Suprapubic skin (tissue), 4 donors: Measurements from ENCODE around the gene ARMCX4. TPM values are rescaled to one million over a fixed set of nuclear protein-coding genes. Genes with fewer than 3 reads are reported as not detected.

Experiments used
- DNase-seq, 2 donors: peaks; one replicate each; pipeline ENCODE4 v3.0.0-alpha.2; 2019; ENCODE audit warnings: low spot score in 2 of 2
- H3K27ac ChIP-seq: fragments of 200-600 bp; sonication (generic); one replicate; pipeline ENCODE4 v1.5.1; 2019
- H3K27me3 ChIP-seq: fragments of 200-600 bp; sonication (generic); one replicate; pipeline ENCODE4 v1.5.1; 2019
- H3K36me3 ChIP-seq: fragments of 200-600 bp; sonication (generic); one replicate; pipeline ENCODE4 v1.5.1; 2019
- H3K4me1 ChIP-seq: fragments of 200-600 bp; sonication (generic); one replicate; pipeline ENCODE4 v1.5.1; 2019
- H3K4me3 ChIP-seq: fragments of 200-600 bp; sonication (generic); one replicate; pipeline ENCODE4 v1.5.1; 2019; ENCODE audit warnings: mild to moderate bottlenecking
- H3K9me3 ChIP-seq: fragments of 200-600 bp; sonication (generic); one replicate; pipeline ENCODE4 v1.5.1; 2019
- EP300 ChIP-seq: sonication (generic); formaldehyde crosslinking; IDR thresholded peaks from one replicate; pipeline ENCODE4 v1.6.1; 2017; ENCODE audit warnings: antibody characterized with exemption
- POLR2A ChIP-seq, 2 donors: fragments of 450-650 bp; IDR thresholded peaks; one replicate each; pipeline ENCODE4 v1.6.1; 2017; ENCODE audit warnings: antibody characterized with exemption in 2 of 2, mild to moderate bottlenecking in 2 of 2, moderate library complexity in 2 of 2
- POLR2AphosphoS5 ChIP-seq, 3 donors: sonication (generic); formaldehyde crosslinking; IDR thresholded peaks; one replicate each; pipeline ENCODE4 v1.6.1; 2017; ENCODE audit warnings: antibody characterized with exemption in 3 of 3
- WGBS: methylation state at CpG from one replicate; pipeline ENCODE4 v1.1.5; 2018; 5-methylcytosine and 5-hydroxymethylcytosine counted together
- total RNA-seq, 4 donors: library from RNA; depleted of rRNA; stranded (reverse); fragments of >200 nt; gene quantifications; one replicate each; pipeline ENCODE4 v1.1.0, GENCODE V29; 2016
- TF ChIP-seq, protein P1 (sequence below), 2 donors: fragments of 200-600 bp in 1 of 2; fragments of 450-650 bp in 1 of 2; sonication (generic) in 1 of 2; IDR thresholded peaks; one replicate each; pipeline ENCODE4 v1.5.1; 2016 to 2019; ENCODE audit warnings: antibody characterized with exemption in 2 of 2, mild to moderate bottlenecking in 1 of 2, moderate library complexity in 1 of 2

Gene ARMCX4
- total RNA-seq, 4 donors from 2014 or later = 2.4 to 19.6 (median 8.1) TPM

DNA sequence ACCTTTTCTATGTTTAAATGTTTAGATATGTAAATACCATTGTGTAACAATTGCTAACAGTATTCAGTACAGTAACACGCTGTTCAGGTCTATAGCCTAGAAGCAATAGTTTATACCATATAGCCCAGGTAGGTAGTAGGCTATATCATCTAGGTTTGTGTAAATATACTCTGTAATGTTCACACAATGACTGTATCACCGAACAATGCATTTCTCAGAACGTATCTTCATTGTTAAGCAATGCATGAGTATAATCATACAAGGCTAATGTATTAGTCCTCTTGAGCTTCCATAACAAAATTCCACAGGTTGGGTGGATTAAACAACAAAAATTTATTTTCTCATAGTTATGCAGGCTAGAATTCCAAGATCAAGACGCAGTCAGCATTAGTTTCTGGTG is 22.7 kb downstream of the ARMCX4 start:
- H3K4me1 ChIP-seq = no peaks in the 10 kb centered on the region
- no peak for TF ChIP-seq POLR2AphosphoS5 (IDR thresholded peaks at IDR 0.05)
- TF ChIP-seq, protein P1, sequence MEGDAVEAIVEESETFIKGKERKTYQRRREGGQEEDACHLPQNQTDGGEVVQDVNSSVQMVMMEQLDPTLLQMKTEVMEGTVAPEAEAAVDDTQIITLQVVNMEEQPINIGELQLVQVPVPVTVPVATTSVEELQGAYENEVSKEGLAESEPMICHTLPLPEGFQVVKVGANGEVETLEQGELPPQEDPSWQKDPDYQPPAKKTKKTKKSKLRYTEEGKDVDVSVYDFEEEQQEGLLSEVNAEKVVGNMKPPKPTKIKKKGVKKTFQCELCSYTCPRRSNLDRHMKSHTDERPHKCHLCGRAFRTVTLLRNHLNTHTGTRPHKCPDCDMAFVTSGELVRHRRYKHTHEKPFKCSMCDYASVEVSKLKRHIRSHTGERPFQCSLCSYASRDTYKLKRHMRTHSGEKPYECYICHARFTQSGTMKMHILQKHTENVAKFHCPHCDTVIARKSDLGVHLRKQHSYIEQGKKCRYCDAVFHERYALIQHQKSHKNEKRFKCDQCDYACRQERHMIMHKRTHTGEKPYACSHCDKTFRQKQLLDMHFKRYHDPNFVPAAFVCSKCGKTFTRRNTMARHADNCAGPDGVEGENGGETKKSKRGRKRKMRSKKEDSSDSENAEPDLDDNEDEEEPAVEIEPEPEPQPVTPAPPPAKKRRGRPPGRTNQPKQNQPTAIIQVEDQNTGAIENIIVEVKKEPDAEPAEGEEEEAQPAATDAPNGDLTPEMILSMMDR (IDR thresholded peaks at IDR 0.05) = no peak
- TF ChIP-seq POLR2A (IDR thresholded peaks at IDR 0.05) = no peak
- TF ChIP-seq EP300 = no peak
- H3K27ac ChIP-seq = no peak overlapping the region
- DNase-seq = no peak
- no peak overlapping the region for H3K4me3 ChIP-seq
- WGBS = 78% methylated on average over 4 of the region's 4 CpGs
- no peaks in the 10 kb centered on the region for H3K9me3 ChIP-seq
- H3K36me3 ChIP-seq = no peaks in the 10 kb centered on the region
- H3K27me3 ChIP-seq = no peaks in the 10 kb centered on the region

- H3K9me3 ChIP-seq = no peaks in the 10 kb centered on the region
- no peak overlapping the region for H3K27ac ChIP-seq
- TF ChIP-seq POLR2A (IDR thresholded peaks at IDR 0.05) (no peak), POLR2AphosphoS5 (IDR thresholded peaks at IDR 0.05) (no peak)
- TF ChIP-seq, protein P1 (IDR thresholded peaks at IDR 0.05) = no peak
- no peak overlapping the region for H3K4me3 ChIP-seq
- WGBS = 49% methylated on average over 2 of the region's 2 CpGs
- no peak for DNase-seq
- H3K27me3 ChIP-seq = no peaks in the 10 kb centered on the region
- H3K4me1 ChIP-seq = no peaks in the 10 kb centered on the region
- no peaks in the 10 kb centered on the region for H3K36me3 ChIP-seq
These were observed 45.7 kb downstream of the ARMCX4 start for GRCh38 chrX:101530944-101531343.

Other genes starting within 250 kb of the ARMCX4 start
- 1 to 10 TPM in 2 of 4 donors, under 1 TPM in 2; 0.34 to 1.9 (median 1.1) TPM for gene TAF7L, start 194.1 kb upstream of the ARMCX4 start, total RNA-seq
- 1 to 10 TPM; 7.9 to 9.0 (median 8.4) TPM for gene TIMM8A, start 136.7 kb upstream of the ARMCX4 start, total RNA-seq
- 1 to 10 TPM; 1.4 to 6.8 (median 1.9) TPM for gene BTK, start 99.3 kb upstream of the ARMCX4 start, total RNA-seq
- gene RPL36A, start 94.4 kb upstream of the ARMCX4 start, total RNA-seq = 1,000 to 10,000 TPM; 1,064 to 2,433 (median 2,004) TPM
- 10 to 100 TPM; 13.8 to 19.1 (median 16.9) TPM for gene GLA, start 77.5 kb upstream of the ARMCX4 start, total RNA-seq
- 10 to 100 TPM; 37.3 to 60.6 (median 38.5) TPM for gene HNRNPH2, start 77.2 kb upstream of the ARMCX4 start, total RNA-seq
- gene ARMCX1, start 65.1 kb downstream of the ARMCX4 start, total RNA-seq = 10 to 100 TPM in 3 of 4 donors, 1 to 10 TPM in 1; 9.0 to 19.4 (median 12.1) TPM
- gene ARMCX6, start 132.5 kb downstream of the ARMCX4 start, total RNA-seq = 10 to 100 TPM; 11.0 to 23.3 (median 12.8) TPM
- gene ARMCX3, start 137.7 kb downstream of the ARMCX4 start, total RNA-seq = 10 to 100 TPM in 3 of 4 donors, 1 to 10 TPM in 1; 8.4 to 23.3 (median 13.1) TPM
- gene ARMCX2, start 174.4 kb downstream of the ARMCX4 start, total RNA-seq = 10 to 100 TPM in 2 of 4 donors, 1 to 10 TPM in 2; 5.7 to 12.1 (median 8.8) TPM